ENCODE results near the gene HBA1.
"Not testable (repeated sequence)": the region's sequence is repeated elsewhere in the genome, so short reads cannot be mapped to it uniquely, and the experiment has no call there.

HBA1 gene

DNA sequence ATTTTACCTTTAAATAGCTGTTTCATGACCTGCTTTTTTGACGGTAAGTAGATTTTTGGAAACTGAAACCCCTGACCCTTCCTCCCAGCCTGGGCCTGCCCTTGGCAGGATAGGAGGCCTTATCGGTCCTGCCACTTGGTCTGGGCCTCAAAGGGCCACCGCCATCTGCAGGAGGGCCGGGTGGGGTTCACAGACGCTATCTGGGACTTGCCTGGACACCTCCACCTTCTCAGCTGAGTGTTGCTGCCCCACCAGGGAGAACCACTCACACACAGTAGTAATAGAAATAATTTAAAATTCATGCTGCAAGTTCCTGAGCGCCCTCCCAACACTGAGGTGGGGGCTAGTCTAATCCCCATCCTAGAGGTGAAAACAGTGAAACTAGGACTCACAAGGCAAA, 33.4 kb upstream of the HBA1 start:
- Histone ChIP-seq H3K36me3 (no peaks in the 10 kb centered on the region), H3K9me3 (replicated peaks in 1 of 11) (no peaks in the 10 kb centered on the region), H3K9ac (no peak overlapping the region), H3K27me3 (no peaks in the 10 kb centered on the region), H3K4me1 (peaks cover 0 to 7% (median 0%) of the 10 kb centered on the region in 10 experiments; a peak in 2 of 20 replicates), H3K4me3 (no peak overlapping the region), H3K4me2 (no peak overlapping the region), H4K20me1 (no peaks in the 10 kb centered on the region), H3K27ac (no peak overlapping the region)
- no peak for TF ChIP-seq Cebpa-rat (IDR thresholded peaks at IDR 0.05)

DNA sequence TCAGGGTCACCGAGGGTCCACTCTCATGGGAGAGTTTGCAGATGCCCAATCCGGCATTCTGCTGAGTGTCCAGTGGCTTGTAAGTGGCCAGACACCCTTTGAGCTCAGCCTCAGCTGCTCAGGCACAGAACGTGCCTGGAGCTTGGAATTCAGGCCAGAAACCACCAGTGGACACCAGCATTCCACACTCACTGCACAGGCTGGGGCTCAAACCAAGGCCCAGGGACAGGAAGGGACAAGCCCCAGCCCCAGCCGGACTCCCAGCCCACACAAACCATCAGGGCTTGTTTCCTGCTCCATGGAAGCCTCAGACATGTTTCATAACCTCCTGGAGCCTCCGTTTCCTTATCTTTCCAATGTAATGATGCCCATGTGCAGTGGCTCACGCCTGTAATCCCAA, 33.0 kb upstream of the HBA1 start:
- Histone ChIP-seq H3K4me3 (no peak overlapping the region), H3K27ac (no peak overlapping the region), H3K9me3 (replicated peaks in 1 of 11) (no peaks in the 10 kb centered on the region), H3K4me1 (peaks cover 0 to 7% (median 0%) of the 10 kb centered on the region in 10 experiments; a peak in 2 of 20 replicates), H3K36me3 (no peaks in the 10 kb centered on the region), H3K4me2 (no peak overlapping the region), H3K9ac (no peak overlapping the region), H3K27me3 (peaks cover 0 to 1% (median 0%) of the 10 kb centered on the region in 11 experiments; a peak in 1 of 22 replicates), H4K20me1 (no peaks in the 10 kb centered on the region)
- TF ChIP-seq Cebpa-rat (IDR thresholded peaks at IDR 0.05) = no peak

DNA sequence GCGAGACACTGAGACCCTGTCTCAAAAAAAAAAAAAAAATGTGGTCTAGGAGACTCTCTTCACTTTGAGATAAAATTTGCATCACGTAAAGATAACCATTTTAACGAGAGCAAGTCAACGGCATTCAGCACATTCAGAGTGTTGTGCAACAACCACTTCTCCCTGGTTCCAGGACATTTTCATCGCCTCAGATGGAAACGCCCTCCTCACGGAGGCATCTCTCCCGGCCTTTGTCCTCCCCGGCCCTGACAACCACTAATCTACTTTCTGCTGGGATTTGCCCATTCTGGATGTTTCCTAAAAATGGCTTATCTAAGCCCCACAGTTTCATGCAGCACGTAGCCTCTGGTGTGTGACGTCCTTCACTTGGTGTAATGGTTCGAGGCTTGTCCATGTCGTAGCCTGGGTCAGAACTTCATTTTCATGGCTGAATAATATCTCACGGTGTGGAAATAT, 31.7 kb upstream of the HBA1 start:
- Histone ChIP-seq H3K9me3 (replicated peaks in 1 of 11) (no peaks in the 10 kb centered on the region), H3K36me3 (no peaks in the 10 kb centered on the region), H3K27ac (no peak overlapping the region), H3K27me3 (peaks cover 0 to 9% (median 0%) of the 10 kb centered on the region in 11 experiments; a peak in 6 of 22 replicates), H3K4me3 (no peak overlapping the region), H3K9ac (no peak overlapping the region), H4K20me1 (no peaks in the 10 kb centered on the region), H3K4me1 (no peaks in the 10 kb centered on the region), H3K4me2 (no peak overlapping the region)
- TF ChIP-seq Cebpa-rat (IDR thresholded peaks at IDR 0.05) = peak in 2 of 11 experiments; percentile 10 to 18; a peak in 1 of 22 replicates

DNA sequence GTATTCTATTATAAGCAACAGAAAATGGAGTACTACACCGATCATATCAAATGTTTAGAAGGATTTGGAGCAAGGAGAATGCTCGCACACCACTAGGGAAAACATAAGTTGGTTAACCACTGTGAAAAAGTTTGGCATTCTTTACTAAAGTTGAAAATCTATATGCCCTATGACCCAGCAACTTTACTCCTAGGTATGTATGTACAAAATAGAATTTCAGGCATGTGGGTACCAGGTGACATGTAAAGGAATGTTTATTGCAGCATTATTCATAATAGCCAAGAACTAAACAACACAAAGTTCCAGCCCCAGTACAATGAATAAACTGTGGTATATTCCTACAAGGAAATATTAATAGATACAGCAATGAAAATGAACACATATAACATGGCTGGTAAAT, 29.8 kb upstream of the HBA1 start:
- Histone ChIP-seq H4K20me1 (no peaks in the 10 kb centered on the region), H3K4me3 (no peak overlapping the region), H3K36me3 (no peaks in the 10 kb centered on the region), H3K27ac (no peak overlapping the region), H3K9me3 (replicated peaks in 1 of 11) (no peaks in the 10 kb centered on the region), H3K27me3 (peaks cover 0 to 14% (median 0%) of the 10 kb centered on the region in 11 experiments; a peak in 6 of 22 replicates), H3K4me2 (no peak overlapping the region), H3K9ac (no peak overlapping the region), H3K4me1 (no peaks in the 10 kb centered on the region)
- TF ChIP-seq Cebpa-rat (IDR thresholded peaks at IDR 0.05) = no peak

DNA sequence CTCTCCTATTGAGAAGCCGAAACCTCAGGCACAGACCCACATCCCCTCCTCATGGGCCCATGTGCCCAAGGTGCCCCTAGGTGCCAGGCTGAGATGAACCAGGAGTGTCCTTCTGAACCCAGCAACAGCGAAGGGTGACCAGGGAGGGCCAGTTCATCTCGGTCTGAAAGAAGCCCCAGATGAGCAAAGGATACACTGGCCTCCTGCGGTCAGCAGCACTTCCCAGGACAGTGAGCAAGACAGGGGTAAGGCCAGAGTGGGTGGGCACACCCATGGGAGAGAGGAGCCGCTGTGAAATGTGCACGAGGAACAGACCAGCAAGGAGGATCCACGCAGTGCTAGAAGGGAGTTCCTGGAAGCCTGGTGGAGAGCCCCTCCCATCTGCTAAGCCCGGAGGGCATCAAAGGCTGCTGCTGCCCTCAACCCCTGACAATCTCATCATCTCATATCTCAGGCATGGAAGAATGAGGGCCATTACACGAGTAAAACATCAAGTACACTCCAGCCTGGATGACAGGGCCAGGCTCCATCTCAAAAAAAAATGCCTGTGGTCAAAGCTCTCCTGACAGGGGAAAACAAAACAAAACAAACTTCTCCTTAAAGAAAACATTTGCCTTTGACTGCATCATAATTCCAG, 27.3 kb upstream of the HBA1 start:
- no peaks in the 10 kb centered on the region for H3K36me3 ChIP-seq
- no peaks in the 10 kb centered on the region for H3K9me3 ChIP-seq (replicated peaks in 1 of 11)
- H3K9ac ChIP-seq = no peak overlapping the region
- H3K4me3 ChIP-seq = no peak overlapping the region
- H3K4me1 ChIP-seq = peaks cover 0 to 8% (median 6%) of the 10 kb centered on the region in 10 experiments; a peak in 16 of 20 replicates
- TF ChIP-seq Cebpa-rat (IDR thresholded peaks at IDR 0.05) = no peak
- no peaks in the 10 kb centered on the region for H4K20me1 ChIP-seq
- no peak overlapping the region for H3K27ac ChIP-seq
- no peak overlapping the region for H3K4me2 ChIP-seq
- H3K27me3 ChIP-seq = peaks cover under 1 to 15% (median 4%) of the 10 kb centered on the region in 11 experiments

DNA sequence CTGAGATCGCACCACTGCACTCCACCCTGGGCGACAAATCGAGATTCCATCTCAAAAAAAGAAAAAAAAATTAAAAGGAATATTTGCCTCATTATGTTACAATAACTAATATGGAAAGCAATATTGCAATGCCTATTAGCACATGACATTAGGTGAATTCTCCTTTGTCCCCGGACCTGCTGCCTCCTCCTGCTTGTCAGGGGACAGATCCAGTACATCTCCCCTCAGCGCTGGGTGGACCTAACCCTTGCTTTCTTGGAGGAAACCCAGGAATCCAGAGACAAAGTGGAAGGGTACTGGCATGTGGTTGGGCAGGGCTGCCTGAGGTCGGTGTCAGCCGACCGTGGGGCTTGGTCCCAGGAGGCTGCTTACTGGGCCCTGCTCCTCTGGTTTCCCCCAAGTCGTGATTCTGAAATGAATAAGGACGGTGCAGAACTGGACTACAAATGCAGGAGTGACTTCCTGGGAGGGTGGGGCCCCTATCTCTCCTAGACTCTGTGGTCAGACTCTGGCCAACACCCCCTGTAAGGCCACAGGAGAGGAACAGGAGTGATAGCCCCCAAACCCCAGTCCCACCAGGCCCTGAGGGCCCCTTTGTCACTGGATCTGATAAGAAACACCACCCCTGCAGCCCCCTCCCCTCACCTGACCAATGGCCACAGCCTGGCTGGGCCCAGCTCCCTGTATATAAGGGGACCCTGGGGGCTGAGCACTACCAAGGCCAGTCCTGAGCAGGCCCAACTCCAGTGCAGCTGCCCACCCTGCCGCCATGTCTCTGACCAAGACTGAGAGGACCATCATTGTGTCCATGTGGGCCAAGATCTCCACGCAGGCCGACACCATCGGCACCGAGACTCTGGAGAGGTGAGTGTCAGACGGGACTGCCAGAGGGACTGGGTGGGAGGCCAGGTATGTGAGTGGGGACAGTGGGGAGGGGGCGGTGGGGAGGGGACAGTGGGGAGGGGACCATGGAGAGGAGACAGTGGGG, 24.0 kb upstream of the HBA1 start, which contains the start of gene HBZ:
Gene HBZ (plus strand): TSS at position 504 of the 988 bp plus-strand sequence. CDS start 266 bp downstream, at position 770.
- Histone ChIP-seq H3K27me3 (peaks cover 22 to 48% (median 31%) of the 10 kb centered on the region in 11 experiments), H3K9ac (peak within 1 kb of the TSS in 1 of 11 experiments; percentile 18; a peak in 1 of 22 replicates)
- no peak for TF ChIP-seq Cebpa-rat (IDR thresholded peaks at IDR 0.05)

DNA sequence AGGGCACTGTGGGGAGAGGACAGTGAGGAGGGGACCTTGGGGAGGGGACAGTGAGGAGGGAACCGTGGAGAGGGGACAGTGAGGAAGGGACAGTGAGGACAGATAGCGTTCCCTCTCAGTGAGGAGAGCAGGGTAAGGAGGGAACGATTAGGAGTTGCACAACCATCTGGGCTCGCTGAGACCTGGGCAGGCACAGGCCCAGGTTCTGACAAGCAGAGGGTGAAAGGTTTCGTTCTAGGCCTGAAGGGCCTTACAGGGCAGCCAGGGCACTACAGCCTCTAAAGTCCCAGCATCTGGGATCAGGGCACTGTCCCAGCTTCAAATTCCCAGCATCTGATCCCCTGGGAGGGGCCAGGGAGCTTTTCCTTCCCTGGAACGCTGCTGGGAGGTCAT, 23.4 kb upstream of the HBA1 start:
- not testable (repeated sequence) for H3K9me3 ChIP-seq (replicated peaks in 1 of 11); H3K36me3 ChIP-seq; H3K4me3 ChIP-seq; H3K27ac ChIP-seq; H3K4me2 ChIP-seq; H3K9ac ChIP-seq; H4K20me1 ChIP-seq
- peaks cover 22 to 52% (median 36%) of the 10 kb centered on the region in 11 experiments for H3K27me3 ChIP-seq
- peaks cover 6 to 15% (median 12%) of the 10 kb centered on the region in 10 experiments; a peak in 18 of 20 replicates for H3K4me1 ChIP-seq

More for the DNA sequence above, 24.0 kb upstream of the HBA1 start, which contains the start of gene HBZ:
- H3K9me3 ChIP-seq (replicated peaks in 1 of 11) = peaks cover 0 to 5% (median 0%) of the 10 kb centered on the region in 11 experiments; a peak in 1 of 22 replicates
- peak within 1 kb of the TSS in 8 of 11 experiments; percentile 21 to 57 (median 32); a peak in 15 of 22 replicates for H3K4me2 ChIP-seq
- H4K20me1 ChIP-seq = no peaks in the 10 kb centered on the region
- no peak within 1 kb of the TSS for H3K27ac ChIP-seq
- no peak within 1 kb of the TSS for H3K4me3 ChIP-seq
- peaks cover 6 to 15% (median 12%) of the 10 kb centered on the region in 10 experiments; a peak in 18 of 20 replicates for H3K4me1 ChIP-seq
- H3K36me3 ChIP-seq = no peaks in the 10 kb centered on the region

DNA sequence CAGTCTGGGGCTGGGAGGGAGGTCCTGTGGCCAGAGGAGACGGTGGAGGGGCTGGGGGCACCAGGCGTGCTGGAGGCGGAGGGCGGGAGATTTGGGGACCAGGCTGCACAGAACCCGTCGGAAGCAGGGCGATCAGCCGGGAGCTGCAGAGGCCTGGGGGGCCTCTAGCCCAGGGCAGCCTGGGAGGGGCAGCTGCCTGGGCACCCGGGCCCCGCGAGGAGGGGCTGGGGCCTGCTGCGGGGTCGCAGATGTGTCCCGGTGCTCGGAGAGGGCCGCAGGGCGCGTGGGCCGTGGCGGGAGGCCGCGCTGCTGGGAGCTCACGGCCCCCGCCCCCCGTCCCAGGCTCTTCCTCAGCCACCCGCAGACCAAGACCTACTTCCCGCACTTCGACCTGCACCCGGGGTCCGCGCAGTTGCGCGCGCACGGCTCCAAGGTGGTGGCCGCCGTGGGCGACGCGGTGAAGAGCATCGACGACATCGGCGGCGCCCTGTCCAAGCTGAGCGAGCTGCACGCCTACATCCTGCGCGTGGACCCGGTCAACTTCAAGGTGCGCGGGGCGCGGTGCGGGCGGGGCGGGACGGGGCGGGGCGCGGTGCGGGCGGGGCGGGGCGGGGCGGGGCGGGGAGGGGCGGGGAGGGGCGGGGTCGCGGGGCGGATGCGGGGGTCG, 22.8 kb upstream of the HBA1 start:
- Histone ChIP-seq H3K4me1 (peaks cover 6 to 15% (median 12%) of the 10 kb centered on the region in 10 experiments; a peak in 18 of 20 replicates), H3K27me3 (peaks cover 22 to 53% (median 40%) of the 10 kb centered on the region in 11 experiments)
- not testable (repeated sequence) for H4K20me1 ChIP-seq; H3K36me3 ChIP-seq; H3K4me3 ChIP-seq; H3K9ac ChIP-seq; H3K9me3 ChIP-seq (replicated peaks in 1 of 11); H3K27ac ChIP-seq; H3K4me2 ChIP-seq
